ENCODE measurements around the gene KCNT2. TPM values are rescaled to one million over a fixed set of nuclear protein-coding genes. Genes with fewer than 3 reads are reported as not detected.

KCNT2 gene
- polyA plus RNA-seq, 1 of the 3 experiments (the other 2 are of a cell fraction): 0.56 TPM

DNA sequence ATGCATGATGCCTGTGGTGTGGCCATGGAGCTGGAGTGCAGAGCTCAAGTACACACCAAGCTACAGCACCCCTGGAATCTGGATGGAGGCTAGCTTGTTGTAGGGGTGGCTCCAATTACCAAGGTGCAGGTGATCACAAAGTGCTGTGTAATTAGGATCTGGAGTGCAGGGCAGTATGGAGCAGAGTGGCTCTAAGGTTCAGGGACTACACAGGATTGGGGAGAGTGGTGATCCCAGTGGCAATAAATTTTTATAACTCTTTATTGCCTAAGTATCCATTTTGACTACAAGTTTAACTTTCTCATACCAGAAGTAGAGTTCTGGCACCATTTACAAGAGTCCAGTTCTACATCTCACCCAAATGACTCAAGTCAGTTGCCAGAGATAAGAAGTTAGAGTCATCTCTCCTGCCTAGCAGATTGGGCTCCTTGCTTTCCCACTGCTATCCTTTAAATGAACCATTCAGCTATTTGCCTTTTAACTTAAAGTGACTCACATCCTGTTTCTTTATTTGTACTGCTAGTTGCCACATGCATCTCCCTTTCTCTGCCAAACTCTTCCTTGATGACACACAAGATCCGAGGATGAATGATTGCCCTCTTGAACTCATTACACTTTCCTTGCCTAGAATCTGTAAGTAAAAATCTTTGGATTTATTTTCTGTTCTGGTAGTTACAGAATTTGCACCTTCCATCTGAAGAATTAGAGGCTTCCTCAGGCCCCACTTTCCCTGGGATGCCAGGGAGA is 427.2 kb downstream of the KCNT2 start (continued):
- TF ChIP-seq POLR2AphosphoS5 (IDR thresholded peaks at IDR 0.05; ENCODE audit: low read depth, low read length) (peak; percentile 71; the same call in 1 of the 2 replicates), YY1 (IDR thresholded peaks at IDR 0.05; ENCODE audit: low read depth) (peak; percentile 74; the same call in 1 of the 2 replicates)

GRCh38 chr1:196178083-196178635 is 430.1 kb downstream of the KCNT2 start:
- Histone ChIP-seq H3K4me2 (no peak overlapping the region), H2AFZ (ENCODE audit: low read depth) (no peak overlapping the region), H3K36me3 (replicated peaks in 1 of 2; ENCODE audit: control insufficient read depth in 1 of 2, insufficient read depth in 2 of 2, low read length in 1 of 2) (no peaks in the 10 kb centered on the region), H3K9me2 (no peaks in the 10 kb centered on the region), H3K79me2 (ENCODE audit: insufficient read depth) (no peaks in the 10 kb centered on the region), H3F3A (replicated peaks; ENCODE audit: insufficient read depth) (peaks cover 19% of the 10 kb centered on the region), H3K9me3 (no peaks in the 10 kb centered on the region), H3K27me3 (ENCODE audit: insufficient read depth) (no peaks in the 10 kb centered on the region), H3K4me1 (ENCODE audit: control insufficient read depth in 1 of 2, insufficient read depth in 2 of 2, low read depth in 1 of 2, low read length in 1 of 2) (peaks cover 5 to 15% of the 10 kb centered on the region in 2 experiments), H4K20me1 (ENCODE audit: insufficient read depth) (no peaks in the 10 kb centered on the region), H3K27ac (ENCODE audit: low read depth in 2 of 2, low read length in 1 of 2) (no peak overlapping the region), H3K9ac (no peak overlapping the region), H3K4me3 (ENCODE audit: low read depth in 2 of 2, low read length in 1 of 2) (no peak overlapping the region)
- TF ChIP-seq TCF12 (IDR thresholded peaks at IDR 0.05): no peak
- TF ChIP-seq SMC3 (IDR thresholded peaks at IDR 0.05; ENCODE audit: low read depth, low read length): no peak
- TF ChIP-seq, protein P1, sequence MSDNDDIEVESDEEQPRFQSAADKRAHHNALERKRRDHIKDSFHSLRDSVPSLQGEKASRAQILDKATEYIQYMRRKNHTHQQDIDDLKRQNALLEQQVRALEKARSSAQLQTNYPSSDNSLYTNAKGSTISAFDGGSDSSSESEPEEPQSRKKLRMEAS (IDR thresholded peaks at IDR 0.05; ENCODE audit: low read depth): no peak
- TF ChIP-seq FOXM1 (IDR thresholded peaks at IDR 0.05; ENCODE audit: low read depth): no peak
- no peak for TF ChIP-seq FOSL2 (IDR thresholded peaks at IDR 0.05; ENCODE audit: borderline replicate concordance, low read depth)
- 75% methylated on average over 3 of the region's 3 CpGs for WGBS (ENCODE audit: low lambda C conversion rate)
- ChIA-PET POLR2A (no interaction called here), CTCF (interaction anchor here (1.1 kb wide), 1 partner anchor 30 kb away, joined by 4 read pairs; no protein-coding TSS in a partner anchor)
- no peak for DNase-seq

Small RNA genes within 50 kb of the gene (small RNA-seq; reads per million reads assigned to genes)
- 0 to 1.2 (median 0) reads per million in 7 experiments for gene MIR4735

Other genes with a start within 250 kb of the KCNT2 start
- 2.9 and 4.9 TPM in 2 replicates for gene CFH, start 43.6 kb upstream of the KCNT2 start, polyA plus RNA-seq (2012; rRNA removed)
- 0.18 and 0.37 TPM in 2 replicates for gene CFHR3, start 166.4 kb upstream of the KCNT2 start, polyA plus RNA-seq (2012; rRNA removed)
- gene CFHR1, start 211.3 kb upstream of the KCNT2 start, polyA plus RNA-seq (2012; rRNA removed): 0.23 and 0.31 TPM in 2 replicates